ENCODE data around the gene SDCCAG8.

SDCCAG8 gene

GRCh38 chr1:243513726-243514491 is 258.1 kb downstream of the SDCCAG8 start:
- peak; percentile 37 for DNase-seq

GRCh38 chr1:243514927-243515326 is 259.1 kb downstream of the SDCCAG8 start:
- Histone ChIP-seq H3K36me3 (replicated peaks) (no peaks in the 10 kb centered on the region), H3K4me3 (ENCODE audit: low read depth, low read length) (no peak overlapping the region), H3K27ac (no peak overlapping the region), H3K27me3 (replicated peaks) (no peaks in the 10 kb centered on the region)
- no peak for DNase-seq
- in situ Hi-C loops (cut with HindIII; ENCODE audit: low pct_ligation_motif_present, low sequenced_read_pairs) = no loop called here
- TF ChIP-seq, protein P1, sequence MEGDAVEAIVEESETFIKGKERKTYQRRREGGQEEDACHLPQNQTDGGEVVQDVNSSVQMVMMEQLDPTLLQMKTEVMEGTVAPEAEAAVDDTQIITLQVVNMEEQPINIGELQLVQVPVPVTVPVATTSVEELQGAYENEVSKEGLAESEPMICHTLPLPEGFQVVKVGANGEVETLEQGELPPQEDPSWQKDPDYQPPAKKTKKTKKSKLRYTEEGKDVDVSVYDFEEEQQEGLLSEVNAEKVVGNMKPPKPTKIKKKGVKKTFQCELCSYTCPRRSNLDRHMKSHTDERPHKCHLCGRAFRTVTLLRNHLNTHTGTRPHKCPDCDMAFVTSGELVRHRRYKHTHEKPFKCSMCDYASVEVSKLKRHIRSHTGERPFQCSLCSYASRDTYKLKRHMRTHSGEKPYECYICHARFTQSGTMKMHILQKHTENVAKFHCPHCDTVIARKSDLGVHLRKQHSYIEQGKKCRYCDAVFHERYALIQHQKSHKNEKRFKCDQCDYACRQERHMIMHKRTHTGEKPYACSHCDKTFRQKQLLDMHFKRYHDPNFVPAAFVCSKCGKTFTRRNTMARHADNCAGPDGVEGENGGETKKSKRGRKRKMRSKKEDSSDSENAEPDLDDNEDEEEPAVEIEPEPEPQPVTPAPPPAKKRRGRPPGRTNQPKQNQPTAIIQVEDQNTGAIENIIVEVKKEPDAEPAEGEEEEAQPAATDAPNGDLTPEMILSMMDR (IDR thresholded peaks at IDR 0.05; ENCODE audit: low read depth, low read length, missing control alignments) = no peak

More at GRCh38 chr1:243513726-243514491, 258.1 kb downstream of the SDCCAG8 start:
- TF ChIP-seq, protein P1 (IDR thresholded peaks at IDR 0.05; ENCODE audit: low read depth, low read length, missing control alignments) = no peak
- Histone ChIP-seq H3K4me3 (ENCODE audit: low read depth, low read length) (no peak overlapping the region), H3K27me3 (replicated peaks) (no peaks in the 10 kb centered on the region), H3K27ac (no peak overlapping the region), H3K36me3 (replicated peaks) (no peaks in the 10 kb centered on the region)
- in situ Hi-C loops (cut with HindIII; ENCODE audit: low pct_ligation_motif_present, low sequenced_read_pairs) = no loop called here

- no peak overlapping the region for H3K27ac ChIP-seq
- no peak overlapping the region for H3K4me3 ChIP-seq (ENCODE audit: low read depth, low read length)
- DNase-seq = no peak
- TF ChIP-seq, protein P1 (IDR thresholded peaks at IDR 0.05; ENCODE audit: low read depth, low read length, missing control alignments) = no peak
- H3K27me3 ChIP-seq (replicated peaks) = no peaks in the 10 kb centered on the region
- in situ Hi-C loops (cut with HindIII; ENCODE audit: low pct_ligation_motif_present, low sequenced_read_pairs) = no loop called here
- H3K36me3 ChIP-seq (replicated peaks) = no peaks in the 10 kb centered on the region
These were observed 265.0 kb downstream of the SDCCAG8 start for GRCh38 chr1:243520831-243521230.

- no peaks in the 10 kb centered on the region for H3K27me3 ChIP-seq (replicated peaks)
- H3K36me3 ChIP-seq (replicated peaks) = no peaks in the 10 kb centered on the region
- TF ChIP-seq, protein P1 (IDR thresholded peaks at IDR 0.05; ENCODE audit: low read depth, low read length, missing control alignments) = no peak
- in situ Hi-C loops (cut with HindIII; ENCODE audit: low pct_ligation_motif_present, low sequenced_read_pairs) = no loop called here
- H3K27ac ChIP-seq = no peak overlapping the region
- no peak for DNase-seq
- H3K4me3 ChIP-seq (ENCODE audit: low read depth, low read length) = no peak overlapping the region
These were observed 267.9 kb downstream of the SDCCAG8 start for GRCh38 chr1:243523766-243524165.

- TF ChIP-seq, protein P1 (IDR thresholded peaks at IDR 0.05; ENCODE audit: low read depth, low read length, missing control alignments) = no peak
- peak overlapping the region; percentile 64 for H3K27ac ChIP-seq
- no peak overlapping the region for H3K4me3 ChIP-seq (ENCODE audit: low read depth, low read length)
- DNase-seq = peak; percentile 53
- no peaks in the 10 kb centered on the region for H3K36me3 ChIP-seq (replicated peaks)
- in situ Hi-C loops (cut with HindIII; ENCODE audit: low pct_ligation_motif_present, low sequenced_read_pairs) = no loop called here
- H3K27me3 ChIP-seq (replicated peaks) = no peaks in the 10 kb centered on the region
These were observed 269.2 kb downstream of the SDCCAG8 start for GRCh38 chr1:243525085-243525487.

DNA sequence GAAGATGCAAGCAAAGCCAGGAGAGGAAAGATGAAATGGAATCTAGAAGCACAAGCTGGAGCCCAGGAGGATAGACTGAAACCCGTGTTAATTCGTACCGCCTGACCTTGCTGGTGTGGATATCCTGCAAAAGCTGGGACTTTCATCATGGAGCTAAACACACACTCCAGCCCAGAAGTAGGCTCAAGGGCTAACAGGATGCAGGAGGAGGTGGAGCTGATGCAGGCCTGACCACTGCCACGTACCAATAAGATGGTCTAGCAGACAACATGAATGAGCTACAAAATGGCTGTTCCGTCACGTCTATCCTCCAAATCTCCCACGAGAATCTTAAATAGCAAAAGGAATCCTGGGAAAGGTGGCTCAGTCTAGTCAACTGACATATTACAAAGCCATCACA is 270.3 kb downstream of the SDCCAG8 start:
- in situ Hi-C loops (cut with HindIII; ENCODE audit: low pct_ligation_motif_present, low sequenced_read_pairs) = no loop called here
- Histone ChIP-seq H3K4me3 (ENCODE audit: low read depth, low read length) (no peak overlapping the region), H3K27ac (no peak overlapping the region), H3K27me3 (replicated peaks) (no peaks in the 10 kb centered on the region), H3K36me3 (replicated peaks) (no peaks in the 10 kb centered on the region)
- TF ChIP-seq, protein P1 (IDR thresholded peaks at IDR 0.05; ENCODE audit: low read depth, low read length, missing control alignments) = no peak
- DNase-seq = no peak
